HG03135 (cell line): ENCODE data around the gene DCBLD1.
A peak's percentile ranks its signal among the peaks of the same experiment; 100 is the strongest.

ENCODE experiments used
- ATAC-seq: cut with Tn5 transposase; IDR thresholded peaks from one replicate; pipeline ENCODE4 v1.9.1; 2021; ENCODE audit warnings: mild to moderate bottlenecking, moderate library complexity; ENCODE audit not compliant: unreplicated experiment

Gene DCBLD1

GRCh38 chr6:117525607-117526006 lies 43.1 kb downstream of the DCBLD1 start:
- ATAC-seq, result no peak

GRCh38 chr6:117530467-117531242 lies 48.2 kb downstream of the DCBLD1 start:
- no peak for ATAC-seq

GRCh38 chr6:117531346-117531745 lies 48.9 kb downstream of the DCBLD1 start:
- no peak for ATAC-seq

- ATAC-seq, result no peak
Measured at GRCh38 chr6:117531809-117532725, 49.6 kb downstream of the DCBLD1 start.

GRCh38 chr6:117533775-117534174 lies 51.3 kb downstream of the DCBLD1 start:
- no peak for ATAC-seq

GRCh38 chr6:117534974-117535373 lies 52.5 kb downstream of the DCBLD1 start:
- no peak for ATAC-seq

GRCh38 chr6:117536317-117536716 lies 53.8 kb downstream of the DCBLD1 start:
- ATAC-seq, result no peak

- no peak for ATAC-seq
Measured at GRCh38 chr6:117538615-117539014, 56.1 kb downstream of the DCBLD1 start.

- no peak for ATAC-seq
Measured at GRCh38 chr6:117540670-117541069, 58.2 kb downstream of the DCBLD1 start.

GRCh38 chr6:117542493-117542892 lies 60.0 kb downstream of the DCBLD1 start:
- no peak for ATAC-seq

GRCh38 chr6:117544716-117545115 lies 62.2 kb downstream of the DCBLD1 start:
- ATAC-seq, result no peak

GRCh38 chr6:117545161-117545595 lies 62.7 kb downstream of the DCBLD1 start:
- no peak for ATAC-seq

- no peak for ATAC-seq
Measured at GRCh38 chr6:117546674-117547073, 64.2 kb downstream of the DCBLD1 start.

- ATAC-seq, result no peak
Measured at GRCh38 chr6:117547688-117548621, 65.5 kb downstream of the DCBLD1 start.

GRCh38 chr6:117548797-117549301 lies 66.4 kb downstream of the DCBLD1 start:
- peak; percentile 43 for ATAC-seq

GRCh38 chr6:117549611-117550010 lies 67.1 kb downstream of the DCBLD1 start:
- no peak for ATAC-seq

- no peak for ATAC-seq
Measured at GRCh38 chr6:117550078-117550600, 67.7 kb downstream of the DCBLD1 start.

- no peak for ATAC-seq
Measured at GRCh38 chr6:117550618-117551242, 68.3 kb downstream of the DCBLD1 start.

GRCh38 chr6:117552618-117553017 lies 70.1 kb downstream of the DCBLD1 start:
- no peak for ATAC-seq

GRCh38 chr6:117553142-117553541 lies 70.7 kb downstream of the DCBLD1 start:
- ATAC-seq, result no peak
